ENCODE results near the gene TFF1. TPM values are rescaled to one million over a fixed set of nuclear protein-coding genes. Genes with fewer than 3 reads are reported as not detected.

The TFF1 gene
- polyA plus RNA-seq, 1 donor, result 4.9 TPM

GRCh38 chr21:42353623-42354022 lies 12.7 kb downstream of the TFF1 start:
- H3K36me3 ChIP-seq (ENCODE audit: control insufficient read depth, insufficient read depth, low read length), result no peaks in the 10 kb centered on the region
- H3K4me3 ChIP-seq (ENCODE audit: low read length), result no peak overlapping the region
- H3K27ac ChIP-seq (ENCODE audit: low read length), result no peak overlapping the region
- no CpG with 5 or more reads among the region's 5 CpGs for WGBS (ENCODE audit: insufficient coverage, low lambda C conversion rate)
- no peaks in the 10 kb centered on the region for H3K27me3 ChIP-seq (ENCODE audit: control insufficient read depth, insufficient read depth, low read length)
- no peak for DNase-seq
- H3K9me3 ChIP-seq (ENCODE audit: control insufficient read depth, low read depth, low read length), result peaks cover 10% of the 10 kb centered on the region
- peaks cover 10% of the 10 kb centered on the region for H3K4me1 ChIP-seq (ENCODE audit: control insufficient read depth, insufficient read depth, low read length)

GRCh38 chr21:42352441-42353095 lies 13.8 kb downstream of the TFF1 start:
- Histone ChIP-seq H3K4me3 (ENCODE audit: low read length) (no peak overlapping the region), H3K4me1 (ENCODE audit: control insufficient read depth, insufficient read depth, low read length) (peaks cover 10% of the 10 kb centered on the region), H3K9me3 (ENCODE audit: control insufficient read depth, low read depth, low read length) (peaks cover 10% of the 10 kb centered on the region), H3K27me3 (ENCODE audit: control insufficient read depth, insufficient read depth, low read length) (no peaks in the 10 kb centered on the region), H3K27ac (ENCODE audit: low read length) (no peak overlapping the region), H3K36me3 (ENCODE audit: control insufficient read depth, insufficient read depth, low read length) (no peaks in the 10 kb centered on the region)
- 100% methylated on average over 1 of the region's 14 CpGs for WGBS (ENCODE audit: insufficient coverage, low lambda C conversion rate)
- DNase-seq, result no peak

- H3K27ac ChIP-seq (ENCODE audit: low read length), result no peak overlapping the region
- peaks cover 7% of the 10 kb centered on the region for H3K9me3 ChIP-seq (ENCODE audit: control insufficient read depth, low read depth, low read length)
- H3K27me3 ChIP-seq (ENCODE audit: control insufficient read depth, insufficient read depth, low read length), result no peaks in the 10 kb centered on the region
- no peak for DNase-seq
- WGBS (ENCODE audit: insufficient coverage, low lambda C conversion rate), result 92% methylated on average over 2 of the region's 11 CpGs
- H3K4me1 ChIP-seq (ENCODE audit: control insufficient read depth, insufficient read depth, low read length), result peaks cover 10% of the 10 kb centered on the region
- H3K4me3 ChIP-seq (ENCODE audit: low read length), result no peak overlapping the region
- H3K36me3 ChIP-seq (ENCODE audit: control insufficient read depth, insufficient read depth, low read length), result no peaks in the 10 kb centered on the region
These were observed 14.5 kb downstream of the TFF1 start for GRCh38 chr21:42351626-42352440.

GRCh38 chr21:42350927-42351426 lies 15.4 kb downstream of the TFF1 start, which contains the start of gene TFF2:
Gene TFF2, minus strand, starts transcription at chr21:42350994. Its CDS starts 37 bp downstream, at chr21:42350957.
- peaks cover 10% of the 10 kb centered on the region for H3K4me1 ChIP-seq (ENCODE audit: control insufficient read depth, insufficient read depth, low read length)
- no peaks in the 10 kb centered on the region for H3K27me3 ChIP-seq (ENCODE audit: control insufficient read depth, insufficient read depth, low read length)
- no peak within 1 kb of the TSS for H3K27ac ChIP-seq (ENCODE audit: low read length)
- DNase-seq, result peak in 1 of 2 donors; percentile 24
- H3K4me3 ChIP-seq (ENCODE audit: low read length), result no peak within 1 kb of the TSS
- H3K36me3 ChIP-seq (ENCODE audit: control insufficient read depth, insufficient read depth, low read length), result no peaks in the 10 kb centered on the region
- peaks cover 7% of the 10 kb centered on the region for H3K9me3 ChIP-seq (ENCODE audit: control insufficient read depth, low read depth, low read length)
- WGBS (ENCODE audit: insufficient coverage, low lambda C conversion rate), result no CpG with 5 or more reads among the region's 13 CpGs

- H3K4me3 ChIP-seq (ENCODE audit: low read length), result no peak overlapping the region
- peaks cover 10% of the 10 kb centered on the region for H3K4me1 ChIP-seq (ENCODE audit: control insufficient read depth, insufficient read depth, low read length)
- H3K27ac ChIP-seq (ENCODE audit: low read length), result no peak overlapping the region
- no peaks in the 10 kb centered on the region for H3K36me3 ChIP-seq (ENCODE audit: control insufficient read depth, insufficient read depth, low read length)
- H3K27me3 ChIP-seq (ENCODE audit: control insufficient read depth, insufficient read depth, low read length), result no peaks in the 10 kb centered on the region
- no CpG with 5 or more reads among the region's 11 CpGs for WGBS (ENCODE audit: insufficient coverage, low lambda C conversion rate)
- DNase-seq, result no peak
- H3K9me3 ChIP-seq (ENCODE audit: control insufficient read depth, low read depth, low read length), result peaks cover 4% of the 10 kb centered on the region
These were observed 15.9 kb downstream of the TFF1 start for GRCh38 chr21:42350318-42350910.

GRCh38 chr21:42349420-42350317 lies 16.7 kb downstream of the TFF1 start:
- H3K27ac ChIP-seq (ENCODE audit: low read length), result no peak overlapping the region
- H3K4me1 ChIP-seq (ENCODE audit: control insufficient read depth, insufficient read depth, low read length), result peaks cover 10% of the 10 kb centered on the region
- 100% methylated on average over 2 of the region's 14 CpGs for WGBS (ENCODE audit: insufficient coverage, low lambda C conversion rate)
- H3K9me3 ChIP-seq (ENCODE audit: control insufficient read depth, low read depth, low read length), result no peaks in the 10 kb centered on the region
- no peaks in the 10 kb centered on the region for H3K36me3 ChIP-seq (ENCODE audit: control insufficient read depth, insufficient read depth, low read length)
- H3K4me3 ChIP-seq (ENCODE audit: low read length), result no peak overlapping the region
- no peaks in the 10 kb centered on the region for H3K27me3 ChIP-seq (ENCODE audit: control insufficient read depth, insufficient read depth, low read length)
- DNase-seq, result no peak

GRCh38 chr21:42348762-42349161 lies 17.6 kb downstream of the TFF1 start:
- no CpG with 5 or more reads among the region's 2 CpGs for WGBS (ENCODE audit: insufficient coverage, low lambda C conversion rate)
- Histone ChIP-seq H3K4me1 (ENCODE audit: control insufficient read depth, insufficient read depth, low read length) (peaks cover 10% of the 10 kb centered on the region), H3K9me3 (ENCODE audit: control insufficient read depth, low read depth, low read length) (no peaks in the 10 kb centered on the region), H3K36me3 (ENCODE audit: control insufficient read depth, insufficient read depth, low read length) (no peaks in the 10 kb centered on the region), H3K27me3 (ENCODE audit: control insufficient read depth, insufficient read depth, low read length) (no peaks in the 10 kb centered on the region), H3K27ac (ENCODE audit: low read length) (no peak overlapping the region), H3K4me3 (ENCODE audit: low read length) (no peak overlapping the region)
- no peak for DNase-seq

GRCh38 chr21:42347601-42348327 lies 18.6 kb downstream of the TFF1 start:
- Histone ChIP-seq H3K4me3 (ENCODE audit: low read length) (no peak overlapping the region), H3K4me1 (ENCODE audit: control insufficient read depth, insufficient read depth, low read length) (peaks cover 10% of the 10 kb centered on the region), H3K27ac (ENCODE audit: low read length) (no peak overlapping the region), H3K9me3 (ENCODE audit: control insufficient read depth, low read depth, low read length) (no peaks in the 10 kb centered on the region), H3K27me3 (ENCODE audit: control insufficient read depth, insufficient read depth, low read length) (no peaks in the 10 kb centered on the region), H3K36me3 (ENCODE audit: control insufficient read depth, insufficient read depth, low read length) (no peaks in the 10 kb centered on the region)
- DNase-seq, result no peak
- WGBS (ENCODE audit: insufficient coverage, low lambda C conversion rate), result no CpG with 5 or more reads among the region's 30 CpGs

GRCh38 chr21:42346866-42347600 lies 19.3 kb downstream of the TFF1 start:
- H3K27me3 ChIP-seq (ENCODE audit: control insufficient read depth, insufficient read depth, low read length), result no peaks in the 10 kb centered on the region
- H3K27ac ChIP-seq (ENCODE audit: low read length), result no peak overlapping the region
- WGBS (ENCODE audit: insufficient coverage, low lambda C conversion rate), result no CpG with 5 or more reads among the region's 30 CpGs
- DNase-seq, result no peak
- peaks cover 10% of the 10 kb centered on the region for H3K4me1 ChIP-seq (ENCODE audit: control insufficient read depth, insufficient read depth, low read length)
- H3K9me3 ChIP-seq (ENCODE audit: control insufficient read depth, low read depth, low read length), result no peaks in the 10 kb centered on the region
- no peak overlapping the region for H3K4me3 ChIP-seq (ENCODE audit: low read length)
- no peaks in the 10 kb centered on the region for H3K36me3 ChIP-seq (ENCODE audit: control insufficient read depth, insufficient read depth, low read length)

All from large intestine (tissue), 3 donors.